GM06990 (cell line): Measurements from ENCODE around the gene TMEM255B.

Source experiments
- DNase-seq: peaks from one replicate; pipeline ENCODE4 v3.0.0-alpha.2; 2011; ENCODE audit not compliant: insufficient read length; ENCODE audit errors: extremely low read depth
- H3K27me3 ChIP-seq: replicated peaks from 2 replicates; pipeline ENCODE4 v1.6.0; 2011; ENCODE audit warnings: low read length; ENCODE audit not compliant: control insufficient read depth, insufficient read depth
- H3K36me3 ChIP-seq: 2 replicates; pipeline ENCODE4 v1.5.1; 2011; ENCODE audit warnings: low read length; ENCODE audit not compliant: control insufficient read depth, insufficient read depth
- H3K4me3 ChIP-seq: replicated peaks from 2 replicates; pipeline ENCODE4 v1.5.1; 2011; ENCODE audit warnings: low read depth, mild to moderate bottlenecking, control low read depth, low read length
- CTCF ChIP-seq: IDR thresholded peaks from 2 replicates; pipeline ENCODE4 v1.5.1; 2011; ENCODE audit warnings: low read length, control low read depth, mild to moderate bottlenecking, inconsistent platforms; ENCODE audit not compliant: insufficient read depth, poor library complexity, severe bottlenecking

The TMEM255B gene

DNA sequence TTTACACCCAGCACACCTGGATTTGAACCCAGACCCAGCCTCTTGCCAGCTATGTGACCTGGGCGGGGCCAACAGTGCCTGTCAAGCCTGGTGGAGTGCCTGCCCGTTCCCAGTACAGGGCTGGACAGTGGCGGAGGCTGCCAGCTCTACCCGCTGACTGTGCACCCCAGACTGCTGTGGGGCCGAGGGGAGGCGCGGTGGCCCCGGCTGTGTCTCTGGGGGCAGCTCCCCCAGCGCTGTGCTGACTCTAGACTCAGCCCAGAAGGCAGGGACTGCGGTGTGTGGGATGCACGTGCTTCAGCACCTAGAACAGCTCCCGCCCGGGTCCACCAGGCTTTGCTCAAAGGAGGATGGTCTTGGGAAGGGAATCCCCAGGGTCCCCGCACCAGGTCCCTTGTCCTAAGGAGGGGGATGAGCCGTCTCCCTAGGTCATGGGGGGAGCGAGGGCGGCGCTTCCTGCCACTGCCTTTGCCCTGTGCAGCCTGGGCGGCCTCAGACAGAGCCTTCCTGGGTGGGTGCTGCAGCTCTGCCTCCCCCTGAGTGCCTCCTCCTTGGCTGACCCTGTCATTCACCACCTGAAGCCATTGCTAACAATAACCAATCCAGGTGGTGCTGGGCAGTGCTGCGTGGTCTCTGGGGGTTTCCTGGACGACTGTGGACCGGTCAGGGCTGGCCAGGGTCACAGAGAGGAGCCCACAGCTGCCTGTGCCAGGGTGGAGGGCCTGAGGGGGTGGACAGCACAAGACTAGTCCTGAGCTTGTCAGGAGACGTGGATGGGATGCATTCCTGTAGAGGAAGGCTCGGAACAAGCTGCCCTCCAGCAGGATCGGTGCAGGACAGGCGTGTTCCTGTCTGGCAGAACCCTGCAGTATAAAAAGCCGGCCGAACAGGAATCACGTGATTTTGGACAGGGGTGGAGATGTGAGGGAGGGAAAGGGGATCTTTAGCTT is 18.6 kb downstream of the TMEM255B start:
- Histone ChIP-seq H3K4me3 (no peak overlapping the region), H3K27me3 (no peaks in the 10 kb centered on the region), H3K36me3 (no peaks in the 10 kb centered on the region)
- DNase-seq: no peak
- TF ChIP-seq CTCF: no peak

DNA sequence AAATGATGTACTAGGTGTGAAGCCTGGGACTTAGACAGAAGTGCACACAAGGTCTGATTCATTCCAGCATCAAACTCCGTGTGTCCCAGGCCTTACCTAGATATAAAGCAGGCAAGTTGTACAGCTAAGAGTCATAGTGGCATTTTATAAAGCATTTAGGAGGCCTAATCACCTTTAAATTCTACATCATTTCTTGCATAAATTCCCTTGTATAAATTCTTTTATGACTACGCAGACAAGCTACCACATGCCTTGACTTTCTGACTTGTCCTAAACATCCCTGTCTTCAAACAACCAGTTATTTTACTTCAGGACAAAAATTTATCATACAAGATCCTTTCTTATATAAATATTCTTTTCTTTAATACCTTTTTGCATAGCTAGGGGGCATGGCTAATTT is 22.5 kb downstream of the TMEM255B start:
- TF ChIP-seq CTCF: no peak
- H3K27me3 ChIP-seq: no peaks in the 10 kb centered on the region; the same call in none of the 2 replicates
- no peak for DNase-seq

DNA sequence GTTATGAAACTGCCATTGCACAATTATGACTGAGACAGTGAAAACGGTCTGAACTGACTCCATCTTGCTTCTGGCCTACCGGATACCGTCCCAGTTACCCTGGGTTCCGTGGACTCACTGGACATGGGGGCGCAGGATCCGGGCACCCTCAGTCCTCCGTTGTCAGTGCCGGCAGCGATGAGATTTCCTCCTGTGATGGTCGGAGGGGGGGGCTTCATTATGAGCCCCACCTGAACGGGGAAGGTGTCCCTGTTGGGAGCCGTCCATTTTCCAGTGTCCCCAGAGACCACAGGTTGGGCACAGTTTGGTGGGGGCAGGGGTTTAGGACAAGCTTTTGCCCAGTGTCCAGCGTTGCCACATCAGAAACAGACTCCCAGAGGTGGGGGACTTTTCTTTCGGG is 23.4 kb downstream of the TMEM255B start:
- no peak for TF ChIP-seq CTCF
- Histone ChIP-seq H3K27me3 (no peaks in the 10 kb centered on the region; the same call in none of the 2 replicates), H3K4me3 (no peak overlapping the region), H3K36me3 (no peaks in the 10 kb centered on the region)
- DNase-seq: no peak

More for the DNA sequence above, 22.5 kb downstream of the TMEM255B start:
- H3K4me3 ChIP-seq: no peak overlapping the region
- no peaks in the 10 kb centered on the region for H3K36me3 ChIP-seq

- Histone ChIP-seq H3K27me3 (no peaks in the 10 kb centered on the region; the same call in none of the 2 replicates), H3K4me3 (no peak overlapping the region), H3K36me3 (no peaks in the 10 kb centered on the region)
- no peak for TF ChIP-seq CTCF
- no peak for DNase-seq
These were observed 24.3 kb downstream of the TMEM255B start for GRCh38 chr13:113783200-113783881.

- Histone ChIP-seq H3K27me3 (no peaks in the 10 kb centered on the region; the same call in none of the 2 replicates), H3K4me3 (no peak overlapping the region), H3K36me3 (no peaks in the 10 kb centered on the region)
- DNase-seq: no peak
- TF ChIP-seq CTCF: no peak
These were observed 25.1 kb downstream of the TMEM255B start for GRCh38 chr13:113783966-113784644.
